Epidermal melanocyte (primary cell): ENCODE results near the gene ZSCAN18.

ENCODE experiments used
- DNase-seq: peaks from one replicate; pipeline ENCODE4 v3.0.0; 2011; ENCODE audit warnings: low spot score; ENCODE audit not compliant: insufficient read length

The ZSCAN18 gene

DNA sequence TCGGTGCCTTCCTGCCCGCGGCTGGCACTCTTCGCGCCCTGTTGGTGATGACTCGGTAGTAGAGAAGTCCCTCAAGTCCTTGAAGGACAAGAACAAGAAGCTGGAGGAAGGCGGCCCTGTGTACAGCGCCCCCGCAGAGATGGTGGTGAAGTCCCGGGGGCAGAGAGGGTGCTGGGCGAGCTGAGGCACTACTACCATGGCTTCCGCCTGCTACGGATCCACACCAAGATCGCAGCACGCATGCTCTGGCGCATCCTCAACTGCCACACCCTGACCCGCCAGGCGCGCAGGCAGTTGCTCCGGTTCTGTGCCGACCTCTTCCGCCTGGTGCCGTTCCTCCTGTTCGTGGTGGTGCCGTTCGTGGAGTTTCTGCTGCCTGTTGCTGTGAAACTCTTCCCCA, 53.1 kb downstream of the ZSCAN18 start:
- no peak for DNase-seq

GRCh38 chr19:58044391-58044790, 53.6 kb downstream of the ZSCAN18 start:
- no peak for DNase-seq

GRCh38 chr19:58042495-58043340, 55.3 kb downstream of the ZSCAN18 start:
- no peak for DNase-seq

- no peak for DNase-seq
These were observed 57.1 kb downstream of the ZSCAN18 start for GRCh38 chr19:58040751-58041525.

- DNase-seq: no peak
These were observed 59.3 kb downstream of the ZSCAN18 start for GRCh38 chr19:58038688-58039204.

- DNase-seq: no peak
These were observed 59.9 kb downstream of the ZSCAN18 start for GRCh38 chr19:58037927-58038687.

DNA sequence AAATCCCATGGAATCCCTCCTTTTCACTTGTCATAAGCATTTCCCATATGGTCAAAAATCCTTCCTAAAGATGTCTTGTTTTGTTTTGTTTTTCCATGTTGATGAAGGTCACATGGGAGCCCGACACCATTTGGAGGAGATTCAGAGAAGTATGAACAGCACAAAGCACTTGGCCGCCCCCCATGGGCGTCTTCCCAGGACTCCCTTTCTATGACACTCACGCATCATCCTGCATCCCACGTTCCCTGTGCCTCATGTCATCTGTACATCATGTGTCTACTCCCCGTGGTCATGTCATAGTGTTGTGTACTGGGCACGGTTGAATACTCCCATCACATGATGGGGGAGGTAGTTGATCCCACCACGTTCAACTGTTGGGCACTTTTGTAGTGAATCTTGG, 62.2 kb downstream of the ZSCAN18 start:
- DNase-seq: no peak

DNA sequence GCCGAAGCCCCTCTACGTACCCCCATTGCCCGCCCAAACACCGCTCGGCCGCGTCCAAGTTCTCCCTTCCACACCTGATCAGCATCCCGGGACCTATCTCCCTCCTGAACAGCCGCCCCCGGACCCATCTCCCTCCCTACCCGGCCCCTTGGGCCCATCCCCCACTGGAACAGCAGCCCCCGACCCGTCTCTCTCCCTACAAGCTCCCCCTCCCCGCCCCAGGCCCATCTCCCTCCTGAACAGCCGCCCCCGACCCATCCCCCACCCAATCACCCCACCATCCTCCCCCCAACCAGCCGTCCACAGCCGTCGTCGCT, 63.6 kb downstream of the ZSCAN18 start:
- no peak for DNase-seq
